ENCODE results near the gene BHMT.
"Not testable (repeated sequence)": the region's sequence is repeated elsewhere in the genome, so short reads cannot be mapped to it uniquely, and the experiment has no call there.

Gene BHMT

DNA sequence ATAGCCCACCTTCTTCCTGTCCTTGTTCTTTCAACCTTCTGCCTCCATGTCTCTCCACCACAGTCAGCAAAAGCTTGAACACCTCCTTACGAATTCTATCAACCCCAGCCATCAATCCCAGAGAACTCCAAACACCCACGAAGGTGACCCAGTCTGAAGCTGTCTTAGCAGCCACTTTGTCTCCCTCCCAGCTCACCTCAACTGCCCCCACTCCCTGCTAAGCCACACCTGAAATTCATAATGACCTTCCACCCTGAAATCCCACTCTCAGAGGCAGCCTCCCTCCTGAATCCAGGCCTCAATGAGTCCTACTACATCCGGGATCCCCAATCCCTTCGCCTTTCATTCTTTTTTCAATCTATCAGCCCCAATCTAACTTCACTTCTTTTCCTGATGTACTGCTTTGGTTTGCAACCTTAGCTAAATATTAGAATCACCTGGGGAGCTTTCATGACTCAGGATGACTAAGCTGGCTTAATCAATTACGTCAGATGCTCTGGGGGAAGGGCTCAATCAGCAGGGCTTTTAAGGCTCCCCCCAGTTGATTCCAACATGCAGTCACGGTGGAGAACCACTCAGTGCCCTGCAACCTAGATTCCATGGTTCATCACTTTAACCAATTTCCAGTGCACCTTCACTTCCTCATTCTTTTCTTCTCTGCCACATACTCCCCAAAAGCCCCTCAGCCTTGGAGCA lies 32.2 kb downstream of the BHMT start:
- DNase-seq (ENCODE audit: low spot score) (no peak), ATAC-seq (ENCODE audit: low read depth) (peak; percentile 68)
- no peaks in the 10 kb centered on the region for H3K27me3 ChIP-seq (ENCODE audit: insufficient read depth, poor library complexity, severe bottlenecking)
- H3K4me1 ChIP-seq (ENCODE audit: insufficient read depth, poor library complexity, severe bottlenecking), result peaks cover 23% of the 10 kb centered on the region
- H3K9me3 ChIP-seq (ENCODE audit: severe bottlenecking), result no peaks in the 10 kb centered on the region
- no peak overlapping the region for H3K4me3 ChIP-seq (ENCODE audit: severe bottlenecking)
- TF ChIP-seq, protein P1, sequence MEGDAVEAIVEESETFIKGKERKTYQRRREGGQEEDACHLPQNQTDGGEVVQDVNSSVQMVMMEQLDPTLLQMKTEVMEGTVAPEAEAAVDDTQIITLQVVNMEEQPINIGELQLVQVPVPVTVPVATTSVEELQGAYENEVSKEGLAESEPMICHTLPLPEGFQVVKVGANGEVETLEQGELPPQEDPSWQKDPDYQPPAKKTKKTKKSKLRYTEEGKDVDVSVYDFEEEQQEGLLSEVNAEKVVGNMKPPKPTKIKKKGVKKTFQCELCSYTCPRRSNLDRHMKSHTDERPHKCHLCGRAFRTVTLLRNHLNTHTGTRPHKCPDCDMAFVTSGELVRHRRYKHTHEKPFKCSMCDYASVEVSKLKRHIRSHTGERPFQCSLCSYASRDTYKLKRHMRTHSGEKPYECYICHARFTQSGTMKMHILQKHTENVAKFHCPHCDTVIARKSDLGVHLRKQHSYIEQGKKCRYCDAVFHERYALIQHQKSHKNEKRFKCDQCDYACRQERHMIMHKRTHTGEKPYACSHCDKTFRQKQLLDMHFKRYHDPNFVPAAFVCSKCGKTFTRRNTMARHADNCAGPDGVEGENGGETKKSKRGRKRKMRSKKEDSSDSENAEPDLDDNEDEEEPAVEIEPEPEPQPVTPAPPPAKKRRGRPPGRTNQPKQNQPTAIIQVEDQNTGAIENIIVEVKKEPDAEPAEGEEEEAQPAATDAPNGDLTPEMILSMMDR (IDR thresholded peaks at IDR 0.05; ENCODE audit: poor library complexity, severe bottlenecking), result no peak
- H3K36me3 ChIP-seq (ENCODE audit: low read depth), result no peaks in the 10 kb centered on the region
- peak overlapping the region; percentile 20 for H3K27ac ChIP-seq (ENCODE audit: poor library complexity, severe bottlenecking)

DNA sequence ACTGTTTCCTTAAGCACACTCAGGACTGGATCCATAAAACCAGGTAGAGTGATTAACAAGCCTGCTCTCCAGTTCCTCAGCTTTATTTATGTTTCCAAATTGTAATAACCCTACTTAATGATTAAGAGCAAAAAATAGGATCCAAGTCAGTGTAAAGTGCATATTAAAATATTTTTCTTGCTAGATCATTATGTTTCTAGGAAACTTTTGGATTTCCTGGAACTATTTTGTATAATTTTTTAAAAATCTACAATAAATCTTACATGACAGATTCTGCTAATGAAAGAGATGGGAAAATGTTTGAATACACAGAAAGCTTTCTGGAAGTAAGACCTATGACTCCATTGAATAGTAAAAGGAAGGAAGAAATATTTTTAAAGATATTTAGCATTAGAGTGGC lies 35.5 kb downstream of the BHMT start:
- Histone ChIP-seq H3K9me3 (ENCODE audit: severe bottlenecking) (no peaks in the 10 kb centered on the region), H3K36me3 (ENCODE audit: low read depth) (no peaks in the 10 kb centered on the region), H3K27me3 (ENCODE audit: insufficient read depth, poor library complexity, severe bottlenecking) (no peaks in the 10 kb centered on the region), H3K4me3 (ENCODE audit: severe bottlenecking) (no peak overlapping the region), H3K27ac (ENCODE audit: poor library complexity, severe bottlenecking) (peak overlapping the region; percentile 38), H3K4me1 (ENCODE audit: insufficient read depth, poor library complexity, severe bottlenecking) (peaks cover 29% of the 10 kb centered on the region)
- DNase-seq (ENCODE audit: low spot score), result no peak
- ATAC-seq (ENCODE audit: low read depth), result no peak
- TF ChIP-seq, protein P1 (IDR thresholded peaks at IDR 0.05; ENCODE audit: poor library complexity, severe bottlenecking), result no peak

DNA sequence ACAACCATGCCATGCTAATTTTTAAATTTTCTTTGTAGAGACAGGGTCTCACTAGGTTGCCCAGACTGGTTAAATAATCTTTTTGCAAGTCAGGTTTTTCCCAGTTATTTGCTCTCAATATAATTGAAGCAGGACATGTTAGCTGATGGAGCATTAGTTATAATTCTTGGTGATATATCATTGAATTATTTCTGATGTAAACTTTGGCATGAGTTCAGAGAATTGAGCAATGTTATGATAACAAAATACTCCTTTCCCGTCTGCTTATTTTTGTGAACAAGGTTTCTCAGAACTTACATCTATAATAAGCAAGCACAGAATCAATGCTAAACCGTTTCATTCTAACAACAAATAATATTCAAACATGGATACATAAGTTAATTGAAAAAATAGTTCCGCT lies 37.8 kb downstream of the BHMT start:
- Histone ChIP-seq H3K4me3 (ENCODE audit: severe bottlenecking) (no peak overlapping the region), H3K27ac (ENCODE audit: poor library complexity, severe bottlenecking) (no peak overlapping the region), H3K4me1 (ENCODE audit: insufficient read depth, poor library complexity, severe bottlenecking) (peaks cover 17% of the 10 kb centered on the region), H3K9me3 (ENCODE audit: severe bottlenecking) (no peaks in the 10 kb centered on the region), H3K27me3 (ENCODE audit: insufficient read depth, poor library complexity, severe bottlenecking) (no peaks in the 10 kb centered on the region), H3K36me3 (ENCODE audit: low read depth) (no peaks in the 10 kb centered on the region)
- ATAC-seq (ENCODE audit: low read depth), result peak; percentile 9; the same call in 1 of the 3 replicates
- DNase-seq (ENCODE audit: low spot score), result no peak
- TF ChIP-seq, protein P1 (IDR thresholded peaks at IDR 0.05; ENCODE audit: poor library complexity, severe bottlenecking), result no peak

DNA sequence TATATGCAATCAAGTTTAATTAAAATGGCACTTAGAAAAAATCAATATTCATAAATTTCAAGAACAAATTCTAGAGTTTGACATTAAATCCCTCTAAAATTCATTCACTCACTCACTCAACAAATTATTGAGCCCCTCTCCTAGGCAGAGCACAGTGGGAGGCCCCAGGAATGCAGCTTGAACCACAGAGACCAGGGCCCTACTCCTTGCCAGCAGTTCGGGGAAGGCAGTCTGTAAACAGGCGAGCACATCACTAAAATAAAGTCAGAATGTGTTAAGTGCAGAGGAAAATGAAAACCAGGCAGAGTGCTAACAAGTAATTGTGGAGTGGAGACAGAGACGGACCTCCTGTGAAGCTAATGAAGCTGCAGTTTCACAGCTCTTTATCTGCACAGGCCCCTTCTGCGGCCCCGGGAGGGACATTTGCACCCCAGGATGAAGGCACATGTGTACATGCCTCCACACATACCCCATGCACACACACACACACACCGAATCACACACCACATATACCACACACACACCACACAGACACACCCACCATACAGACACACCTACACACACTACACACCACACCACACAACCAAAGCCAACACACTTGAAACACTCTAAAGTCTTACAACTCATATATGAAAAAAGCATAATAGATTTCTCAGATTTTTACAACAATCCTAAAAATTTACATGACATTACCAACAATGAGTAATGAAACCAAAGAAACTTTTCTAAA lies 40.5 kb downstream of the BHMT start:
- Histone ChIP-seq H3K4me1 (ENCODE audit: insufficient read depth, poor library complexity, severe bottlenecking) (peaks cover 14% of the 10 kb centered on the region), H3K4me3 (ENCODE audit: severe bottlenecking) (no peak overlapping the region), H3K36me3 (ENCODE audit: low read depth) (no peaks in the 10 kb centered on the region), H3K27ac (ENCODE audit: poor library complexity, severe bottlenecking) (no peak overlapping the region), H3K9me3 (ENCODE audit: severe bottlenecking) (no peaks in the 10 kb centered on the region), H3K27me3 (ENCODE audit: insufficient read depth, poor library complexity, severe bottlenecking) (no peaks in the 10 kb centered on the region)
- ATAC-seq (ENCODE audit: low read depth), result no peak
- DNase-seq (ENCODE audit: low spot score), result no peak
- TF ChIP-seq, protein P1 (IDR thresholded peaks at IDR 0.05; ENCODE audit: poor library complexity, severe bottlenecking), result no peak

DNA sequence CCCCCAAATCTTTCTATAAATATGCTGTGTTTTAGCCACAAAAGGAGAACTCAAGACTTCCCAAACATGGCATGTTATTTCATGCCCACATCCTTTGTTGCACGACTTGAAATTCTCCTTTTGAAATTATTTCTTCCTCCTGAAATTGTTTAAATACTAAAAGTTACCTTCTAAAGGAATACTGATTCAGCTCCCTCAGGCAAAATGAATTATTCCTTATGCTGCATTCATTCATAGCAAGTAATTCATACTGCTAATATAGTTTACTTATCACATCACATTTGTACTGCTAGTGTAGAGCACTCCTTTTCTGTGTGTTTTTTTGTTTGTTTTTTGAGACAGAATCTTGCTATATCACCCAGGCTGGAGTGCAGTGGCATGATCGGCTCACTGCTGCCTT lies 45.7 kb downstream of the BHMT start:
- H3K27ac ChIP-seq (ENCODE audit: poor library complexity, severe bottlenecking), result peak overlapping the region; percentile 47
- DNase-seq (ENCODE audit: low spot score), result no peak
- TF ChIP-seq, protein P1 (IDR thresholded peaks at IDR 0.05; ENCODE audit: poor library complexity, severe bottlenecking), result no peak

DNA sequence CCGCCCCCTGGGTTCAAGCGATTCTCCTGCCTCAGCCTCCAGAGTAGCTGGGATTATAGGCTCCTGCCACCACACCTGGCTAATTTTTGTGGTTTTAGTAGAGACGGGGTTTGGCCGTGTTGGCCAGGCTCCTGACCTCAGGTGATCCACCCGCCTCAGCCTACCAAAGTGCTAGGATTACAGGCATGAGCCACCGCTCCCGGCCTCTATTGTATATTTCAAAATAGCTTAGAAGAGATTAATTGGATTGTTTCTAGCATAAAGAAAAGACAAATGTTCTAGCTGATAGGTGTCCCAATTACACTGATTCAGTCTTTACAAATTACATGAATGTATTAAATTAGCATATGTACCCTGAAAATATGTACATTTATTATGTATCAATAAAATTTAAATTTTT lies 50.0 kb downstream of the BHMT start:
- not testable (repeated sequence) for ATAC-seq (ENCODE audit: low read depth); DNase-seq (ENCODE audit: low spot score); H3K4me3 ChIP-seq (ENCODE audit: severe bottlenecking); H3K27me3 ChIP-seq (ENCODE audit: insufficient read depth, poor library complexity, severe bottlenecking); H3K36me3 ChIP-seq (ENCODE audit: low read depth); H3K27ac ChIP-seq (ENCODE audit: poor library complexity, severe bottlenecking); H3K9me3 ChIP-seq (ENCODE audit: severe bottlenecking)
- H3K4me1 ChIP-seq (ENCODE audit: insufficient read depth, poor library complexity, severe bottlenecking), result peaks cover 13% of the 10 kb centered on the region

More for the DNA sequence above, 45.7 kb downstream of the BHMT start:
- ATAC-seq (ENCODE audit: low read depth), result peak; percentile 87
- H3K4me3 ChIP-seq (ENCODE audit: severe bottlenecking), result no peak overlapping the region
- H3K27me3 ChIP-seq (ENCODE audit: insufficient read depth, poor library complexity, severe bottlenecking), result no peaks in the 10 kb centered on the region
- H3K9me3 ChIP-seq (ENCODE audit: severe bottlenecking), result no peaks in the 10 kb centered on the region
- H3K4me1 ChIP-seq (ENCODE audit: insufficient read depth, poor library complexity, severe bottlenecking), result peaks cover 16% of the 10 kb centered on the region
- no peaks in the 10 kb centered on the region for H3K36me3 ChIP-seq (ENCODE audit: low read depth)

Measured in RWPE2 (cell line).